ENCODE measurements around the gene FAM117B. TPM values are rescaled to one million over a fixed set of nuclear protein-coding genes. Genes with fewer than 3 reads are reported as not detected.

The FAM117B gene
- polyA plus RNA-seq, 1 donor (not counting 4 experiments of a cell fraction or from before 2014, with no cell fraction given): 1.9 TPM

- H3K27ac ChIP-seq (ENCODE audit: control insufficient read depth, insufficient read depth, low read length): no peak overlapping the region
- H3K79me2 ChIP-seq (ENCODE audit: control insufficient read depth, insufficient read depth, low read length): no peaks in the 10 kb centered on the region
- H3K9me3 ChIP-seq (ENCODE audit: control insufficient read depth, low read depth, low read length): no peaks in the 10 kb centered on the region
- no peaks in the 10 kb centered on the region for H4K20me1 ChIP-seq (ENCODE audit: control insufficient read depth, extremely low read depth, insufficient read depth, low read length)
- H3K9ac ChIP-seq (ENCODE audit: control insufficient read depth, extremely low read depth, insufficient read depth, low read length): no peak overlapping the region
- DNase-seq (ENCODE audit: low read depth, low spot score): no peak
- H3K4me1 ChIP-seq (ENCODE audit: control insufficient read depth, extremely low read depth, insufficient read depth, low read length): peaks cover 16% of the 10 kb centered on the region
- peak overlapping the region; percentile 1 for H2AFZ ChIP-seq (ENCODE audit: control insufficient read depth, low read length)
- no peaks in the 10 kb centered on the region for H3K9me1 ChIP-seq (ENCODE audit: control insufficient read depth, extremely low read depth, insufficient read depth, low read length)
- H3K4me3 ChIP-seq (ENCODE audit: control insufficient read depth in 2 of 3, extremely low read depth in 1 of 3, insufficient read depth in 2 of 3, low read depth in 1 of 3, low read length in 3 of 3): no peak overlapping the region
- H3K27me3 ChIP-seq (ENCODE audit: control insufficient read depth, extremely low read depth, insufficient read depth, low read length): no peaks in the 10 kb centered on the region
- FAIRE-seq: no peak
- no peak for TF ChIP-seq EZH2 (IDR thresholded peaks at IDR 0.05; ENCODE audit: low read length)
- TF ChIP-seq CTCF (optimal IDR thresholded peaks at IDR 0.05 in 1 of 3, IDR thresholded peaks at IDR 0.05 in 1 of 3, conservative IDR thresholded peaks at IDR 0.05 in 1 of 3; ENCODE audit: extremely low read depth in 1 of 3, insufficient read depth in 2 of 3, low read length in 3 of 3): no peak
- no peak overlapping the region for H3K4me2 ChIP-seq (ENCODE audit: control insufficient read depth, extremely low read depth, insufficient read depth, low read depth, low read length)
- dilution Hi-C loops (cut with MboI; ENCODE audit: extremely low pct_ligation_motif_present, low sequenced_read_pairs): no loop called here
- no peaks in the 10 kb centered on the region for H3K36me3 ChIP-seq (ENCODE audit: control insufficient read depth in 2 of 2, extremely low read depth in 1 of 2, insufficient read depth in 2 of 2, low read length in 2 of 2)
Measured at GRCh38 chr2:202693503-202693902, 58.7 kb downstream of the FAM117B start.

- no peaks in the 10 kb centered on the region for H3K9me1 ChIP-seq (ENCODE audit: control insufficient read depth, extremely low read depth, insufficient read depth, low read length)
- TF ChIP-seq CTCF (optimal IDR thresholded peaks at IDR 0.05 in 1 of 3, IDR thresholded peaks at IDR 0.05 in 1 of 3, conservative IDR thresholded peaks at IDR 0.05 in 1 of 3; ENCODE audit: extremely low read depth in 1 of 3, insufficient read depth in 2 of 3, low read length in 3 of 3) (no peak), EZH2 (IDR thresholded peaks at IDR 0.05; ENCODE audit: low read length) (no peak)
- no peak overlapping the region for H2AFZ ChIP-seq (ENCODE audit: control insufficient read depth, low read length)
- no peaks in the 10 kb centered on the region for H3K9me3 ChIP-seq (ENCODE audit: control insufficient read depth, low read depth, low read length)
- no peak overlapping the region for H3K27ac ChIP-seq (ENCODE audit: control insufficient read depth, insufficient read depth, low read length)
- no peaks in the 10 kb centered on the region for H4K20me1 ChIP-seq (ENCODE audit: control insufficient read depth, extremely low read depth, insufficient read depth, low read length)
- dilution Hi-C loops (cut with MboI; ENCODE audit: extremely low pct_ligation_motif_present, low sequenced_read_pairs): no loop called here
- no peak overlapping the region for H3K4me2 ChIP-seq (ENCODE audit: control insufficient read depth, extremely low read depth, insufficient read depth, low read depth, low read length)
- no peaks in the 10 kb centered on the region for H3K79me2 ChIP-seq (ENCODE audit: control insufficient read depth, insufficient read depth, low read length)
- no peak for DNase-seq (ENCODE audit: low read depth, low spot score)
- H3K36me3 ChIP-seq (ENCODE audit: control insufficient read depth in 2 of 2, extremely low read depth in 1 of 2, insufficient read depth in 2 of 2, low read length in 2 of 2): no peaks in the 10 kb centered on the region
- FAIRE-seq: no peak
- peaks cover 12% of the 10 kb centered on the region for H3K4me1 ChIP-seq (ENCODE audit: control insufficient read depth, extremely low read depth, insufficient read depth, low read length)
- H3K9ac ChIP-seq (ENCODE audit: control insufficient read depth, extremely low read depth, insufficient read depth, low read length): no peak overlapping the region
- no peaks in the 10 kb centered on the region for H3K27me3 ChIP-seq (ENCODE audit: control insufficient read depth, extremely low read depth, insufficient read depth, low read length)
- no peak overlapping the region for H3K4me3 ChIP-seq (ENCODE audit: control insufficient read depth in 2 of 3, extremely low read depth in 1 of 3, insufficient read depth in 2 of 3, low read depth in 1 of 3, low read length in 3 of 3)
Measured at GRCh38 chr2:202695166-202695565, 60.4 kb downstream of the FAM117B start.
